Smooth muscle cell (in vitro differentiated cells): Measurements from ENCODE around the gene DNAH17. TPM values are rescaled to one million over a fixed set of nuclear protein-coding genes. Genes with fewer than 3 reads are reported as not detected.
"Not testable (repeated sequence)": the region's sequence is repeated elsewhere in the genome, so short reads cannot be mapped to it uniquely, and the experiment has no call there.

Experiments
- DNase-seq: peaks from one replicate; lab custom pipeline; 2025; ENCODE audit not compliant: unreplicated experiment; lab: John Stamatoyannopoulos, UW
- H2AFZ ChIP-seq: fragments of 200-600 bp; sonication (generic); 2 replicates; pipeline ENCODE4 v1.6.0; 2016; ENCODE audit warnings: antibody characterized with exemption, low read depth, mild to moderate bottlenecking
- H3F3A ChIP-seq: fragments of 200-600 bp; sonication (generic); 2 replicates; pipeline ENCODE4 v1.6.0; 2017; ENCODE audit warnings: antibody characterized with exemption, low read depth
- H3K27ac ChIP-seq: fragments of 200-600 bp; sonication (generic); 2 replicates; pipeline ENCODE4 v1.5.1; 2016; ENCODE audit warnings: low read depth, mild to moderate bottlenecking
- H3K27me3 ChIP-seq: fragments of 200-600 bp; sonication (generic); 2 replicates; pipeline ENCODE4 v1.6.1; 2016; ENCODE audit warnings: low read depth, mild to moderate bottlenecking
- H3K36me3 ChIP-seq: fragments of 200-600 bp; sonication (generic); 2 replicates; pipeline ENCODE4 v1.5.1; 2016; ENCODE audit warnings: low read depth
- H3K4me1 ChIP-seq: fragments of 200-600 bp; sonication (generic); 2 replicates; pipeline ENCODE4 v1.5.1; 2016; ENCODE audit warnings: low read depth
- H3K4me2 ChIP-seq: fragments of 200-600 bp; sonication (generic); 2 replicates; pipeline ENCODE4 v1.6.0; 2016; ENCODE audit warnings: mild to moderate bottlenecking
- H3K4me3 ChIP-seq: fragments of 200-600 bp; sonication (generic); 2 replicates; pipeline ENCODE4 v1.5.1; 2016; ENCODE audit warnings: mild to moderate bottlenecking
- H3K79me2 ChIP-seq: fragments of 200-600 bp; sonication (generic); 2 replicates; pipeline ENCODE4 v1.6.0; 2016; ENCODE audit warnings: low read depth, mild to moderate bottlenecking
- H3K9ac ChIP-seq: fragments of 200-600 bp; sonication (generic); 2 replicates; pipeline ENCODE4 v1.6.0; 2016; ENCODE audit warnings: low read depth
- H3K9me3 ChIP-seq: fragments of 200-600 bp; sonication (generic); replicated peaks from 2 replicates; pipeline ENCODE4 v1.5.1; 2016; ENCODE audit warnings: low read depth
- H4K20me1 ChIP-seq: fragments of 200-600 bp; sonication (generic); 2 replicates; pipeline ENCODE4 v1.6.0; 2016; ENCODE audit warnings: low read depth
- WGBS: methylation state at CpG from one replicate; pipeline ENCODE4 v1.1.7; 2016; ENCODE audit warnings: low lambda C conversion rate; 5-methylcytosine and 5-hydroxymethylcytosine counted together
- polyA plus RNA-seq: library from polyadenylated mRNA; unstranded; fragments of >200 nt; fragmentation: Nextera tagmentation; extraction: Ambion mirVana; gene quantifications from 2 replicates; pipeline ENCODE4 v1.2.1, GENCODE V29; 2016
- total RNA-seq: library from RNA; depleted of rRNA; stranded (reverse); fragments of >200 nt; gene quantifications from 2 replicates; pipeline ENCODE4 v1.2.3, GENCODE V29; 2014
- TF ChIP-seq, protein P1 (sequence below): fragments of 200-600 bp; sonication (generic); IDR thresholded peaks from 2 replicates; pipeline ENCODE4 v1.5.1; 2017; ENCODE audit warnings: borderline replicate concordance, mild to moderate bottlenecking, antibody characterized with exemption; ENCODE audit not compliant: insufficient read depth, poor library complexity, severe bottlenecking

Gene DNAH17
- total and polyA plus RNA-seq, 2 experiments from 2014 or later: 0.18 to 0.98 TPM

DNA sequence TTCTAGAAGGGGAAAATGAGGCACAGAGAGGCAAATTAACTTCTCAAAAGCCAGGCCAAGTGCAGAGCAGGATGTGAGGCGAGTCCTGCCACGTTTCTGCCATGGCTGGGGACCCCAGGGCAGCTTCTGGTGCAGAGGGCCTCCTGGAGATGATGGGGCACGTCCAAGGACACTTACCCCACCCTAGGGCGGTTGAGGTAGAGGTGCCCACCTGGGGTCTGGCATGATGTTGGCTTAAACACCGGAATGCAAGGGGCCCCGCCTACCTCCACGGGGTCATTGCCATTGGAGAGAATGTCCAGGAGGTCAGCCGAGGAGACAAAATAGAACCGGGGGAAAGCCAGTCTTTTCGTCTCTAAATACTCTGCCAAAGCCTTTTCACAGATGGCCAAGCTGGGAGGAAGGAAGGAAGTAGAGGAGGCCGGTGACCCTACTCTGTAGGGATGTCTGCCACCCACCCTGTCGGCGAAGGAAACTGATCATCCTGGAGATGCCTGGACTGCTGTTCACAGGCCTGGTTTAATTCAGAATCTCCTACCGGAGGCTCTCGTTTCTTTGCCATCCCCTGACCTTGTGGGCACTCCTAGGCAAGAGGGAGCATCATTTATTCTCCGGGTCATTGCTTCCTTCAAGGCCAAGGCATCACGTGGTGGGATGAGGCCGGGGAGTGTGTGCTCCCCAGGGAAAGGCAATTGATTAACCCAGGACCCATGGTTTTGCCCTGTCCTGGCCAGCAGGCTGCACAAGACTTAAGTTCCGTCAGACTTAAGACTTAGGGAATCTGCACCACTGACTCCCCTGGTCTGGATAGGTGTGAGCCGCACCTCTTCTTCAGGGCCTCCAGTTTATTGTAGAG lies 70.5 kb downstream of the DNAH17 start:
- DNase-seq: no peak
- H3K9me3 ChIP-seq: no peaks in the 10 kb centered on the region
- 90% methylated on average over 20 of the region's 20 CpGs for WGBS
- H3F3A ChIP-seq: no peaks in the 10 kb centered on the region
- H3K9ac ChIP-seq: no peak overlapping the region
- H3K4me2 ChIP-seq: no peak overlapping the region
- H3K79me2 ChIP-seq: no peaks in the 10 kb centered on the region
- no peak overlapping the region for H2AFZ ChIP-seq
- H3K4me1 ChIP-seq: no peaks in the 10 kb centered on the region
- no peak overlapping the region for H3K27ac ChIP-seq
- TF ChIP-seq, protein P1, sequence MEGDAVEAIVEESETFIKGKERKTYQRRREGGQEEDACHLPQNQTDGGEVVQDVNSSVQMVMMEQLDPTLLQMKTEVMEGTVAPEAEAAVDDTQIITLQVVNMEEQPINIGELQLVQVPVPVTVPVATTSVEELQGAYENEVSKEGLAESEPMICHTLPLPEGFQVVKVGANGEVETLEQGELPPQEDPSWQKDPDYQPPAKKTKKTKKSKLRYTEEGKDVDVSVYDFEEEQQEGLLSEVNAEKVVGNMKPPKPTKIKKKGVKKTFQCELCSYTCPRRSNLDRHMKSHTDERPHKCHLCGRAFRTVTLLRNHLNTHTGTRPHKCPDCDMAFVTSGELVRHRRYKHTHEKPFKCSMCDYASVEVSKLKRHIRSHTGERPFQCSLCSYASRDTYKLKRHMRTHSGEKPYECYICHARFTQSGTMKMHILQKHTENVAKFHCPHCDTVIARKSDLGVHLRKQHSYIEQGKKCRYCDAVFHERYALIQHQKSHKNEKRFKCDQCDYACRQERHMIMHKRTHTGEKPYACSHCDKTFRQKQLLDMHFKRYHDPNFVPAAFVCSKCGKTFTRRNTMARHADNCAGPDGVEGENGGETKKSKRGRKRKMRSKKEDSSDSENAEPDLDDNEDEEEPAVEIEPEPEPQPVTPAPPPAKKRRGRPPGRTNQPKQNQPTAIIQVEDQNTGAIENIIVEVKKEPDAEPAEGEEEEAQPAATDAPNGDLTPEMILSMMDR: no peak
- H4K20me1 ChIP-seq: no peaks in the 10 kb centered on the region
- H3K36me3 ChIP-seq: no peaks in the 10 kb centered on the region
- H3K4me3 ChIP-seq: no peak overlapping the region
- no peaks in the 10 kb centered on the region for H3K27me3 ChIP-seq

DNA sequence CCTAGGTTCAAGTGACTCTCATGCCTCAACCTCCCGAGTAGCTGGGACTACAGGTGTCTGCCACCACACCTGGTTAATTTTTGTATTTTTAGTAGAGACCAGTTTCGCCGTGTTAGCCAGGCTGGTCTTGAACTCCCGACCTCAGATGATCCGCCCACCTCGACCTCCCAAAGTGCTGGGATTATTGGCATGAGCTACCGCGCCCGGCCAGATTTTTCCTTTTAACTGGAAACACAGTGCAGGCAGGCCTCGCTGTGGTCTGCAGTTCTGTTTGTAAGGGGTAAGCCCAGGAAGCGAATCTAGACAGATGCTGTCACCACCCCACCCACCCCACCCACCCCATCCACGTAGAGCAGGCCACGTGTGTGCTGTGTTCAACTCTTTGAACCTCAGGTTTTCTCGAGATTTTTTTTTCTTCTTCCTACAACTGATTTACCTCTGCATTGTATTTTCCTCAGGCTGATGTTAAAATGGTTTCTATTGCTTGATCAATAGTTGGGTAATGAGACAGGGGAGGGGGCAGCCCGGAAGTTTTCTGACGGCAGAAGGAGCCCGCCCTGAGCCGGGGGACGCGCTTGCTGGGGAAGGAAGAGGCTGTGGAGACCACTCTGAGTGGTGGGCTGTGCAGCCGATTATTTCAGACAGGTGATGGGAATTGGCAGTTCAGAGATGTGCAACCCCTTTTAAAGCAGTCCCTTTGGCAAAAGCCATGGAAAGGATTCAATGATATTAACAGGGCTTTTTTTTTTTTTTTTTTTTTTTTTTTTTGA lies 72.9 kb downstream of the DNAH17 start:
- 95% methylated on average over 21 of the region's 21 CpGs for WGBS
- H3K4me3 ChIP-seq: no peak overlapping the region
- no peak overlapping the region for H2AFZ ChIP-seq

DNA sequence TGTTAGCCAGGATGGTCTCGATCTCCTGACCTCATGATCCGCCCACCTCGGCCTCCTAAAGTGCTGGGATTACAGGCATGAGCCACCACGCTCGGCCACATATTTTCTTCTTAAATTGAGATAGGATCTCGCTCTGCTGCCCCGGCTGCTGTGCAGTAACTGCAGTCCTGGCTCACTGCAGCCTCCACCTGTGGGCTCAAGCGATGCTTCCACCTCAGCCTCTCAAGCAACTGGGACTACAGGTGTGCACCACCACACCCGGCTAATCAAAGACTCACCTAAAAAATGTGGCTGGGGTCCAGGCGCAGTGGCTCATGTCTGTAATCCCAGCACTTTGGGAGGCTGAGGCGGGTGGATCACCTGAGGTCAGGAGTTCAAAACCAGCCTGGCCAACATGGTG lies 73.8 kb downstream of the DNAH17 start:
- DNase-seq, H3K9ac ChIP-seq, H4K20me1 ChIP-seq, H2AFZ ChIP-seq, H3K27ac ChIP-seq, H3K27me3 ChIP-seq, H3K36me3 ChIP-seq, H3K4me2 ChIP-seq, H3K4me3 ChIP-seq, H3K4me1 ChIP-seq, H3K79me2 ChIP-seq, H3F3A ChIP-seq, H3K9me3 ChIP-seq: not testable (repeated sequence)
- 94% methylated on average over 9 of the region's 11 CpGs for WGBS

More for the DNA sequence above, 72.9 kb downstream of the DNAH17 start:
- no peaks in the 10 kb centered on the region for H3K9me3 ChIP-seq
- H3F3A ChIP-seq: no peaks in the 10 kb centered on the region
- no peaks in the 10 kb centered on the region for H3K36me3 ChIP-seq
- no peak overlapping the region for H3K9ac ChIP-seq
- H3K4me1 ChIP-seq: no peaks in the 10 kb centered on the region
- no peaks in the 10 kb centered on the region for H3K79me2 ChIP-seq
- DNase-seq: no peak
- no peak overlapping the region for H3K4me2 ChIP-seq
- H3K27me3 ChIP-seq: no peaks in the 10 kb centered on the region
- no peak overlapping the region for H3K27ac ChIP-seq
- TF ChIP-seq, protein P1: no peak
- H4K20me1 ChIP-seq: no peaks in the 10 kb centered on the region

DNA sequence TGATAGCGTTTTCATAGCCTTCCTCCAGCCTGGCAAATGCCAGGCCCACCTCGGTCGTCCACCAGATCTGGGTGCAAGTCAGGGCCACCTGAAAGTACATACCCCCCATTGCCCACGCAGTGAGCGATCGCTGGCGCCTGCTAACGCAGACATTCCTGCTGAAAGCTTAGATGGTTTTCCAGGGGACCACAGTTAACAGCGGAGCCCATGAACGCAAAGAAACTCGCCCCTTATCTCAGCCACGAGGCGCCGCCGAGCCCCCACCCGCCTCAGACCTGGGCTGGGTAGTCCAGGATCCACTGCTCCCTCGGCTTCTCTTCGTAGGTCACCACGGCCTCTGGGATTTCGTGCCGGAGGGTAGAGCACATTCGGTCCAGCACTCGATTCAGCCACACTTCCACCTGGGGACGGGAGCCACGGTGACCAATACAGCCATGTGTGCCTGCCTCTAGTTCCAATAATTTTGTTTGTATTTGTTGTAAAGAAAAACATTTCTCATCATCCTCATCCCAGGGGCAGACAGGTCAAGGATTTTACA lies 74.5 kb downstream of the DNAH17 start:
- TF ChIP-seq, protein P1: no peak
- H3K36me3 ChIP-seq: no peaks in the 10 kb centered on the region
- H2AFZ ChIP-seq: no peak overlapping the region
- no peak overlapping the region for H3K4me3 ChIP-seq
- H3K9me3 ChIP-seq: no peaks in the 10 kb centered on the region
- no peak overlapping the region for H3K9ac ChIP-seq
- H3K27me3 ChIP-seq: no peaks in the 10 kb centered on the region
- DNase-seq: no peak
- no peaks in the 10 kb centered on the region for H3K4me1 ChIP-seq
- no peaks in the 10 kb centered on the region for H3F3A ChIP-seq
- no peaks in the 10 kb centered on the region for H3K79me2 ChIP-seq
- no peak overlapping the region for H3K27ac ChIP-seq
- no peak overlapping the region for H3K4me2 ChIP-seq
- WGBS: 94% methylated on average over 25 of the region's 25 CpGs
- no peaks in the 10 kb centered on the region for H4K20me1 ChIP-seq
